HepG2 (cell line): ENCODE results near the gene RAD51C. TPM values are rescaled to one million over a fixed set of nuclear protein-coding genes. Genes with fewer than 3 reads are reported as not detected.

ENCODE experiments used
- DNMT1 ChIP-seq: sonication (generic); formaldehyde crosslinking; IDR thresholded peaks from 2 replicates; pipeline ENCODE4 v1.5.1; 2020; ENCODE audit warnings: mild to moderate bottlenecking, missing genetic modification reagents
- ERF ChIP-seq: IDR thresholded peaks from 2 replicates; pipeline ENCODE4 v1.6.1; 2018; ENCODE audit warnings: missing biosample characterization, missing genetic modification reagents
- FIP1L1 ChIP-seq: fragments of 200-400 bp; formaldehyde crosslinking; IDR thresholded peaks from 2 replicates; pipeline ENCODE4 v1.6.1; 2018; ENCODE audit warnings: low read depth, mild to moderate bottlenecking, low read length, moderate library complexity, borderline replicate concordance; ENCODE audit not compliant: insufficient read depth
- JUND ChIP-seq: sonication (generic); formaldehyde crosslinking; IDR thresholded peaks from 2 replicates; pipeline ENCODE4 v1.8.0; 2022; ENCODE audit warnings: mild to moderate bottlenecking, missing genetic modification reagents
- MXD1 ChIP-seq: sonication (generic); formaldehyde crosslinking; IDR thresholded peaks from 2 replicates; pipeline ENCODE4 v1.4.0; 2020; ENCODE audit warnings: mild to moderate bottlenecking, missing genetic modification reagents
- NR3C1 ChIP-seq: sonication (generic); formaldehyde crosslinking; IDR thresholded peaks from 2 replicates; pipeline ENCODE4 v1.4.0; 2020; ENCODE audit warnings: missing genetic modification reagents
- PAX8 ChIP-seq: sonication (generic); formaldehyde crosslinking; IDR thresholded peaks from 2 replicates; pipeline ENCODE4 v1.8.0; 2022; ENCODE audit warnings: mild to moderate bottlenecking, missing genetic modification reagents, borderline replicate concordance
- PRDM15 ChIP-seq: sonication (generic); formaldehyde crosslinking; IDR thresholded peaks from 2 replicates; pipeline ENCODE4 v1.4.0; 2020; ENCODE audit warnings: missing genetic modification reagents
- PRMT3 ChIP-seq: sonication (generic); formaldehyde crosslinking; IDR thresholded peaks from 2 replicates; pipeline ENCODE4 v1.8.1; 2022; ENCODE audit warnings: low read depth, mild to moderate bottlenecking, moderate library complexity, missing genetic modification reagents, borderline replicate concordance
- RBM39 ChIP-seq: fragments of 200-400 bp; formaldehyde crosslinking; IDR thresholded peaks from one replicate; pipeline ENCODE4 v1.6.1; 2018; ENCODE audit warnings: antibody characterized with exemption, mild to moderate bottlenecking, low read depth, low read length; ENCODE audit not compliant: poor library complexity, severe bottlenecking
- SOX5 ChIP-seq: IDR thresholded peaks from 2 replicates; pipeline ENCODE4 v1.6.1; 2016; ENCODE audit warnings: borderline replicate concordance
- SRY ChIP-seq: sonication (generic); formaldehyde crosslinking; IDR thresholded peaks from 2 replicates; pipeline ENCODE4 v1.8.0; 2022; ENCODE audit warnings: mild to moderate bottlenecking, missing genetic modification reagents
- TBX2 ChIP-seq: sonication (generic); formaldehyde crosslinking; IDR thresholded peaks from 2 replicates; pipeline ENCODE4 v1.5.0; 2020; ENCODE audit warnings: missing genetic modification reagents, mild to moderate bottlenecking, borderline replicate concordance
- TCF12 ChIP-seq, 2 experiments: fragments of 450-650 bp in 1 of 2; sonication (generic) in 1 of 2; formaldehyde crosslinking in 1 of 2; IDR thresholded peaks; 2 replicates each; pipeline versions ENCODE4 v1.6.1 to v1.8.0; 2017 to 2022; ENCODE audit warnings: antibody characterized with exemption in 1 of 2, mild to moderate bottlenecking in 1 of 2, missing genetic modification reagents in 1 of 2, moderate library complexity in 1 of 2
- ZBTB44 ChIP-seq: sonication (generic); formaldehyde crosslinking; IDR thresholded peaks from 2 replicates; pipeline ENCODE4 v1.4.0; 2020; ENCODE audit warnings: missing genetic modification reagents
- ZBTB7B ChIP-seq: sonication (generic); formaldehyde crosslinking; IDR thresholded peaks from 2 replicates; pipeline ENCODE4 v1.4.0; 2020; ENCODE audit warnings: missing genetic modification reagents
- ZNF207 ChIP-seq: fragments of 450-650 bp; IDR thresholded peaks from 2 replicates; pipeline ENCODE4 v1.6.1; 2016; ENCODE audit warnings: antibody characterized with exemption, borderline replicate concordance
- ZNF432 ChIP-seq: sonication (generic); formaldehyde crosslinking; IDR thresholded peaks from 2 replicates; pipeline ENCODE4 v1.5.0; 2020; ENCODE audit warnings: missing genetic modification reagents, mild to moderate bottlenecking, borderline replicate concordance
- ZNF558 ChIP-seq: sonication (generic); formaldehyde crosslinking; IDR thresholded peaks from 2 replicates; pipeline ENCODE4 v1.9.0; 2022; ENCODE audit warnings: mild to moderate bottlenecking, missing genetic modification reagents, borderline replicate concordance
- ZNF724P ChIP-seq: sonication (generic); formaldehyde crosslinking; IDR thresholded peaks from 2 replicates; pipeline ENCODE4 v1.8.0; 2022; ENCODE audit warnings: missing genetic modification reagents, borderline replicate concordance
- ZNF740 ChIP-seq: sonication (generic); formaldehyde crosslinking; IDR thresholded peaks from 2 replicates; pipeline ENCODE4 v1.4.0; 2020; ENCODE audit warnings: missing genetic modification reagents
- ZNF749 ChIP-seq: sonication (generic); formaldehyde crosslinking; IDR thresholded peaks from 2 replicates; pipeline ENCODE4 v1.8.0; 2022; ENCODE audit warnings: mild to moderate bottlenecking, missing genetic modification reagents, moderate library complexity, borderline replicate concordance
- ZNF841 ChIP-seq: sonication (generic); formaldehyde crosslinking; IDR thresholded peaks from 2 replicates; pipeline ENCODE4 v1.8.1; 2023; ENCODE audit warnings: missing genetic modification reagents, borderline replicate concordance
- polyA plus RNA-seq, 8 experiments: library from polyadenylated mRNA; depleted of rRNA in 3 of 8; stranded (reverse) in 7 of 8; unstranded in 1 of 8; fragments of >200 nt; fragmentation: Illumina TruSeq in 4 of 8; extraction: Trizol in 4 of 8; gene quantifications; 2 replicates each; pipeline versions ENCODE4 v1.2.1 to v1.2.3, GENCODE V29; 2011 to 2016; ENCODE audit warnings: low read depth in 4 of 8, missing spikeins in 1 of 8, mixed read lengths in 1 of 8; ENCODE audit not compliant: insufficient read depth in 1 of 8
- total RNA-seq, 5 experiments: library from RNA; depleted of rRNA; stranded (reverse); fragments of >200 nt; fragmentation: Illumina TruSeq; extraction: Trizol; gene quantifications; 2 replicates each; pipeline ENCODE4 v1.2.3, GENCODE V29; 2016; ENCODE audit warnings: low read depth in 1 of 5

RAD51C gene
- total and polyA plus RNA-seq, 2 of the 13 experiments (the other 11 are each of a cell fraction or from before 2014, with no cell fraction given) = 38.5 to 106 TPM

- TF ChIP-seq TCF12 (IDR thresholded peaks at IDR 0.05) = no peak
- TF ChIP-seq TCF12 (CRISPR knock-in tag; IDR thresholded peaks at IDR 0.05) = peak; percentile 92; the same call in 1 of the 2 replicates
- TF ChIP-seq ZNF724P (CRISPR knock-in tag) = peak; percentile 91
- no peak; the same call in 1 of the 2 replicates for TF ChIP-seq ZNF558 (CRISPR knock-in tag)
- no peak; the same call in 1 of the 2 replicates for TF ChIP-seq FIP1L1
- peak; percentile 98 for TF ChIP-seq MXD1 (CRISPR knock-in tag)
- TF ChIP-seq ZNF740 (CRISPR knock-in tag) = 0 out of 2 replicates have a peak, but pooled peaks have one; percentile 58
- TF ChIP-seq PRMT3 (CRISPR knock-in tag) = no peak
- TF ChIP-seq TBX2 (CRISPR knock-in tag) = peak; percentile 90
- TF ChIP-seq ZNF207 = no peak
- peak; percentile 96 for TF ChIP-seq RBM39
- TF ChIP-seq DNMT1 (CRISPR knock-in tag) = no peak
- TF ChIP-seq SOX5 (CRISPR knock-in tag) = peak; percentile 72; the same call in 1 of the 2 replicates
- TF ChIP-seq ZBTB7B (CRISPR knock-in tag) = peak; percentile 65
- no peak for TF ChIP-seq PAX8
- peak; percentile 85; the same call in 1 of the 2 replicates for TF ChIP-seq ZNF749 (CRISPR knock-in tag)
- no peak for TF ChIP-seq NR3C1 (CRISPR knock-in tag)
- peak; percentile 68; the same call in 1 of the 2 replicates for TF ChIP-seq SRY (CRISPR knock-in tag)
- peak; percentile 70 for TF ChIP-seq PRDM15 (CRISPR knock-in tag)
- TF ChIP-seq ERF = peak; percentile 96
- no peak for TF ChIP-seq ZNF432
- peak; percentile 75 for TF ChIP-seq ZNF841 (CRISPR knock-in tag)
- peak; percentile 12; the same call in 1 of the 2 replicates for TF ChIP-seq JUND (CRISPR knock-in tag)
- TF ChIP-seq ZBTB44 = peak; percentile 87; the same call in 1 of the 2 replicates
Measured at GRCh38 chr17:58692239-58693055, at the start of gene RAD51C (continued).
